ENCODE results near the gene ENPP5.
"Not testable (repeated sequence)": the region's sequence is repeated elsewhere in the genome, so short reads cannot be mapped to it uniquely, and the experiment has no call there.

Gene ENPP5

GRCh38 chr6:46174904-46175303 is 4.1 kb upstream of the ENPP5 start:
- no peak for DNase-seq (ENCODE audit: low read depth)

GRCh38 chr6:46172176-46172575 is 1.4 kb upstream of the ENPP5 start:
- DNase-seq (ENCODE audit: low read depth), result no peak

- no peak for DNase-seq (ENCODE audit: low read depth)
These were observed 10.7 kb downstream of the ENPP5 start for GRCh38 chr6:46160102-46160501.

GRCh38 chr6:46159229-46159628 is 11.6 kb downstream of the ENPP5 start:
- DNase-seq (ENCODE audit: low read depth), result no peak

GRCh38 chr6:46156701-46157100 is 14.1 kb downstream of the ENPP5 start:
- DNase-seq (ENCODE audit: low read depth), result no peak

GRCh38 chr6:46149066-46149465 is 21.7 kb downstream of the ENPP5 start:
- DNase-seq (ENCODE audit: low read depth), result not testable (repeated sequence)

- no peak for DNase-seq (ENCODE audit: low read depth)
These were observed 26.5 kb downstream of the ENPP5 start for GRCh38 chr6:46144270-46144669.

GRCh38 chr6:46138281-46138680 is 32.5 kb downstream of the ENPP5 start:
- DNase-seq (ENCODE audit: low read depth), result no peak

- no peak for DNase-seq (ENCODE audit: low read depth)
These were observed 33.4 kb downstream of the ENPP5 start for GRCh38 chr6:46137387-46137786.

GRCh38 chr6:46136831-46137230 is 33.9 kb downstream of the ENPP5 start:
- no peak for DNase-seq (ENCODE audit: low read depth)

GRCh38 chr6:46135176-46135575 is 35.6 kb downstream of the ENPP5 start:
- no peak for DNase-seq (ENCODE audit: low read depth)

GRCh38 chr6:46134216-46134615 is 36.6 kb downstream of the ENPP5 start:
- DNase-seq (ENCODE audit: low read depth), result no peak

GRCh38 chr6:46131291-46131690 is 39.5 kb downstream of the ENPP5 start:
- DNase-seq (ENCODE audit: low read depth), result not testable (repeated sequence)

- DNase-seq (ENCODE audit: low read depth), result no peak
These were observed 40.1 kb downstream of the ENPP5 start for GRCh38 chr6:46130666-46131065.

- DNase-seq (ENCODE audit: low read depth), result peak; percentile 81
These were observed 40.9 kb downstream of the ENPP5 start, which contains the start of gene ENPP4 for GRCh38 chr6:46129629-46130511. Gene ENPP4 (plus strand): TSS chr6:46129989. CDS start chr6:46139584, 9,595 bp downstream.

GRCh38 chr6:46129291-46129628 is 41.5 kb downstream of the ENPP5 start:
- DNase-seq (ENCODE audit: low read depth), result no peak

- DNase-seq (ENCODE audit: low read depth), result no peak
These were observed 42.3 kb downstream of the ENPP5 start for GRCh38 chr6:46128476-46128875.

- not testable (repeated sequence) for DNase-seq (ENCODE audit: low read depth)
These were observed 51.1 kb downstream of the ENPP5 start for GRCh38 chr6:46119679-46120078.

GRCh38 chr6:46118836-46119235 is 51.9 kb downstream of the ENPP5 start:
- DNase-seq (ENCODE audit: low read depth), result no peak

- no peak for DNase-seq (ENCODE audit: low read depth)
These were observed 52.6 kb downstream of the ENPP5 start for GRCh38 chr6:46118157-46118556.

- no peak for DNase-seq (ENCODE audit: low read depth)
These were observed 54.5 kb downstream of the ENPP5 start for GRCh38 chr6:46116289-46116688.

- no peak for DNase-seq (ENCODE audit: low read depth)
These were observed 55.1 kb downstream of the ENPP5 start for GRCh38 chr6:46115634-46116033.

- no peak for DNase-seq (ENCODE audit: low read depth)
These were observed 57.4 kb downstream of the ENPP5 start for GRCh38 chr6:46113370-46113769.
